GM15510 (cell line): ENCODE data around the gene WNT2.

Source experiments
- POLR2A ChIP-seq: IDR thresholded peaks from 3 replicates; pipeline ENCODE4 v1.6.1; 2011; ENCODE audit warnings: borderline replicate concordance; ENCODE audit not compliant: insufficient read length; ENCODE audit errors: extremely low read depth

Gene WNT2

DNA sequence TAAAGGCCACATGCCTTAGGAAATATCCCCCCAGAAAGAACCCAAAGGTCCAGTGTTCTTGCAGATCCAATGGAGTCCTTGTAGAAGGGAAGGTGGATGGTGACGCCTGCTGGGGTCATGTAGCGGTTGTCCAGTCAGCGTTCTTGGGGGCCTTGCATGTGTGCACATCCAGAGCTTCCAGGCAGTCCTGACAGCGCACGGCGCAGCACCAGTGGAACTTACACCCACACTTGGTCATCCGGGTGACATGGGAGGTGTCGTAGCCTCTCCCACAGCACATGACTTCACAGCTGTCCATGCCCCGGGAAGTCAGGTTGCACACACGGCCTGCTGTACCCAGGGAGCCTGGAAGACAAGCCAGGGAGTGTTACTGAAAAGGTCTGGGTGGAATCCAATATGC is 44.8 kb downstream of the WNT2 start:
- no peak for TF ChIP-seq POLR2A

DNA sequence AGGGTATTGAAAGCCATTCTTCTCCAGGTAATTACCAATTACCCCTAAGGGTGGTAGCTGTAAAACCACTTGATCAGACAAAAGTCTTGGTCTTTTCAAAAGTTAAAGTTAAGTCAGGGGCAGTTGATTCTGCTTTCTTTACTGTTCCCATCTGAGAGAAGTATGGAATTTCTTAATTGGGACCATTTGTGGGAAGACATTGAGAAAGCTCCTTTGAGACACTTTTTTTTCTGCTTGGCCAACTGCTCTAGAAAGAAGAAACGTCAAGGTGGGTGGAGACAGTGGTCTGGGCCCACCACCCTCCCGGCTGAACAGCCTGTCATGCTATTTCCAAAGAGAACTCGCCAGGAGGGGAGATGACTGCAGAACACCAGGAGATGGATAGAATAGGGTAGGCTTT is 45.3 kb downstream of the WNT2 start:
- TF ChIP-seq POLR2A = no peak

DNA sequence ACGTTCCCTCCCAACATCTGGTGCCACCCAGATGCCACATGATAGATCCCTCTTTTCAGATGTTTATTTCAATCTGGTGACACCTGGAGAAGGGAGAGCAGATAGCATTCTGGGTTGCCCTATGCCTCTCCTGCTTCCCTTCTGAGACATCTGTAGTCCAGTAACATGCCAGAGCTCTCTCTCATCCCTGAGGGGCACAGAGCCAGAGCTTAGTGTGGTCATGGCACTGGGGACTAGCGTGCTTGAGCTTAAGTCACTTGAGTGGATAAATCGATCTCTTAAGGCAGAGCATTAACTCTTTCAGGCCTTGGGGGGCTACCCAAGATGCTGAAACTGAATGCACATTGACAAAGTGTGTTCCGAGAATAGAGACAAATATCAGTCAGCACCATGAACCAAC is 47.9 kb downstream of the WNT2 start:
- no peak for TF ChIP-seq POLR2A

- TF ChIP-seq POLR2A = no peak
Measured at GRCh38 chr7:117273814-117274225, 49.0 kb downstream of the WNT2 start.

- no peak for TF ChIP-seq POLR2A
Measured at GRCh38 chr7:117273325-117273724, 49.5 kb downstream of the WNT2 start.

DNA sequence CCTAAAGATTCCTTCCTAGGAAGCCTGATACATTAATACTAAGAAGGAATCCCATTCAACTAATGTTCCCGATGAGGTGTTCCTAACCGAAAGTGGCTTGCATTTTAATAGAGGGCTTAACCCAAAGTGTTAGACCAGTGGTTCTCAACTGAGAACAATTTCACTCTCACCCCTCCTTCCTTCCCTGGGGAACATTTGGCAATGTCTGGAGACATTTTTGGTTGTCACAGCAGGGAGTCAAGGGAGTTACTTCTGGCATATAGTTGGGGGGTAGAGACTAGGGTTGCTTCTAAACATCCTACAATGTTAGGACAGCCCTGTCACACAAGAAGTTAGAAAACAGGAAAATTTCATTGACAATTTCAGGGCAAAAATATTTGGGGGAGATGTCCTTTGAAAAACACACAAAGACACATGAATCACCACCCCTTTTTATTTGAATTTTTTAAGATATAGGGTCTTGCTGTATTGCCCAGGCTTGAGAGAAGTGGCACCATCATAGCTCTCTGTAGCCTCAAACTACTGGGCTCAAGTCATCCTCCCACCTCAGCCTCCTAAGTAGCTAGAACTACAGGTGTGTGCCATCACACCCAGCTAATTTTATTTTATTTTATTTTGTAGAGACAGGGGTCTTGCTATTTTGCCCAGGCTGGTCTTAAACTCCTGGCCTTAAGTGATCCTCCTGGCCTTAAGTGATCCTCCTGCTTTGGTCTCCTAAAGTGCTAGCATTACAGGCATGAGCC is 50.7 kb downstream of the WNT2 start:
- TF ChIP-seq POLR2A = no peak

DNA sequence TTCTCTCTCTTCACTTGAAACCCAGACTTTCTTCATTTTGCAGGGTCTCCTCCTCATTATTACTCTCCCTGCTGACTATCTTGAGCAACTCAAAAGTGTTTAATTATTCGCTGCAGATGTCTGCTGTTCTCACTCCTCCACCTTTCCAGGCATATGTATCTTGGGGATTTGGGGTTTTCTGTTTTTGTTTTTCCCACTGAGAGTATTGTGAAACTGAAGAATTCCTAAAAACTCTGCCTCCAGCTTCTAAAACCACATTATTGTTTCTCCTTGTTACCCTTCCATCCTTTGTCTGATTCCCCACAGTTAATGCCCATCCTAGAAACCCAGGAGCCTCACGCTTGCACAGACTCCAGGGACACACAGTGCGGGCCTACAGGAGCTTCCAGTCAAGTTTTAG is 51.3 kb downstream of the WNT2 start:
- no peak for TF ChIP-seq POLR2A

DNA sequence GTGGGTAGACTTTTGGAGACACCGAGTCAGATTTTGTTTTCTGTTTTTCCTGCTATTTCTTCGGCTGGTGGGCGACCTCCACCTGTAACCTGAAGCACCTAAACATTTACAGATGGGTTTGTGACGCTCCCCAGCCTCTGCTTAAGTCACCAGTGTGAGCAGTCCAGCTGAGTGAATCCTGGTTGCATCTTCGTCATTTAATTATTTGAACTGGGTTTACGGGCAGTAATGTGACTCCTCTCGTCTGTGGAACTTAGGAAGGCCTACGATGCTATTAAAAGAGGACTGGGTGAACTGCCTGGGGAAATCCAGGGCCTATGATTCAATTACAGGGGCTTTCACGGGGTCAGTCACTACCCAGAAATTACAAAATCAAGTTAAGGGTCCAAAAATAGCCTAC is 52.5 kb downstream of the WNT2 start:
- no peak for TF ChIP-seq POLR2A

DNA sequence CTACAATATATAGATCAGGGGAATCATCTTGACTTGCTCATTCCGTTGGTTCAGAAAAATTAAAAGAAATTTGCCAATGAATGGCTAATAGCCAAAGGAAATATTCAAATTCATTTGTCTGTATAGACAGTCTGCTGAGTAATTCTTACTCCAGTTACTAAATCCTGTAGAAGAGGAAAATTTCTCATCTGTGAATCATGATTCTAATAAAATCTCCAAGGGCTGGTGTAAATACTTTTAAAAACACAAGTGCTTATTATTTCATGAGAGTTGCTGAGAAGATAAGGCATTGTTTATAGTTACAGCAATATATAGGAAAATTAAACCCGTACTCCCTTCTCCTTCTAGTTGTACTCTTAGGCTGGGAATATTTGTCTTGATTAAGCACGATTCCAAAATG is 53.0 kb downstream of the WNT2 start:
- no peak for TF ChIP-seq POLR2A

DNA sequence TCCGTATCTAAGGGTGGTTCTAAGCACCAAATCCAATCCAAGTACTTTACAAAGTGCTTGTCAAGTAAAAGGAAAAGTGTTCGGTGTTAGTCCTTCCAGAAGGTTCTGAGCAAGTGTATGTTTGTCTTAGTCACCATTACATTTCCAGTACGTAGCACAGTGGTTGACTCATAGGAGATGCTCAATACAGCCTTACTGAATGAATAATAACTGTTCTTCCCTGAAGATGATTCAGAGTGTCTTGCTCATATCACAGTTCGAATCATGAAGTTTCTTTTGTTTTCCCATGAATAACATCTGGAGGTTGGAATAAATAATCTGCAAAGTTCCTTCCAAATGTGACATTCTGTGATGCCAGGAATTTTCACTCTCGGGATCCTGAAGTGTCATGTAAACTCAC is 53.4 kb downstream of the WNT2 start:
- no peak for TF ChIP-seq POLR2A

GRCh38 chr7:117264716-117265115 is 58.1 kb downstream of the WNT2 start:
- no peak for TF ChIP-seq POLR2A

- TF ChIP-seq POLR2A = no peak
Measured at GRCh38 chr7:117262546-117262945, 60.3 kb downstream of the WNT2 start.

GRCh38 chr7:117259615-117260014 is 63.2 kb downstream of the WNT2 start:
- TF ChIP-seq POLR2A = no peak

DNA sequence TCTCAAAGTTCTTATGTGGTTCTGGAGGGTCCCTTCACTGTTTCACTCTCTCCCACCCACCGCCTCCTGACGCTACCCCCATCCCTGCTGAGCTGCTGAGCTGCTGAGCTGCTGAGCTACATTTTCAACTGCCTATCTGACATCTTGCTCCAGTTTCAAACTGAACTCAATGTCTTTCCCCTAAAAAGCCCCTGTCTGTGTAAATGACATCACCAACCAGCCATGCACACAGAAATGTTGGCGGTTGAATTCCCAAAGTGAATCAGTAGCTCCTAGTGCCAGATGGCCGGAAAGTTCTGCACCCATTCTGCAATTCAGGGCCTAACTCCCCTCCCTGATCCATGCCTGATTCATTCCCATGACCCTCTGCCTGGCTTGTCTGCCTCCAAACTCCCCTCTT is 71.2 kb downstream of the WNT2 start:
- TF ChIP-seq POLR2A = no peak

DNA sequence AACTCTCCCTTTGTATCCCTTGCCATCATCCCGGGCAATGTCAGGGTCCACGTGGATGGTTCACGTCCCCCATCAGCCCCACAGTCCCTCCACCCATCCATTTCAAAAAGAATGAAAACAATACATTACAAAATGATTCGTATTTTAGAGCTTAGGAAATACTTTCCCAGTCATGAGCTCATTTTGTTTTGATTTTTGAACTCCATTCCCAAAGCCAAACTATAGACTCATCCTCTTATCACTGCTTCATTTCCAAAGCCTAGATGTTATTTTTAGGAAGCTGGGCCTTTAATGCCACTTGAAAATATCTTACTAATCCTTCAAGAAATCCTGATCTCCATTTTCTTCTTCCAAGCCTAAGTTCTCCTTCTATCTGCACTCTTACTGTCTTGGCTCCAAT is 72.1 kb downstream of the WNT2 start:
- no peak for TF ChIP-seq POLR2A

GRCh38 chr7:117250245-117250644 is 72.6 kb downstream of the WNT2 start:
- TF ChIP-seq POLR2A = no peak

DNA sequence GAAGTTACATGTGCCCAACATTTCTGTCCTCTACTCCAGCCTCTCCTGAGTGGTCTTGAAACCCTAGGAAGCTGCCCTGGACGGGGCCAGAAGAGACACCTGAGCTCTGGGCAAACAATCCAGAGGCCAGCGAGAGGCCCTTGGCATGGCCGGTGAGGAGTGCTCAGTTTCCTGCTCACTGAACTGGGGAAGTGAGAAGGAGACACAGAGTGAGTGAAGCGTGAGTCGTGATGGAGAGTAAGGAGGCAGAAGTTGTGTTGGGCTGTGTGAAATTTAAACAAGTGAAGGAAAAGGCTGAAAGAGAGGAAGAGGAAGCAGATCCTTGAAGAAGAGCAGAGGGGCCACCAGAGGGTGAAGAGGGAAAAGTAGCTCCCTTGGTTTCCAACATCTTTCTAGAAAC is 73.2 kb downstream of the WNT2 start:
- TF ChIP-seq POLR2A = no peak

- no peak for TF ChIP-seq POLR2A
Measured at GRCh38 chr7:117248829-117249228, 74.0 kb downstream of the WNT2 start.

DNA sequence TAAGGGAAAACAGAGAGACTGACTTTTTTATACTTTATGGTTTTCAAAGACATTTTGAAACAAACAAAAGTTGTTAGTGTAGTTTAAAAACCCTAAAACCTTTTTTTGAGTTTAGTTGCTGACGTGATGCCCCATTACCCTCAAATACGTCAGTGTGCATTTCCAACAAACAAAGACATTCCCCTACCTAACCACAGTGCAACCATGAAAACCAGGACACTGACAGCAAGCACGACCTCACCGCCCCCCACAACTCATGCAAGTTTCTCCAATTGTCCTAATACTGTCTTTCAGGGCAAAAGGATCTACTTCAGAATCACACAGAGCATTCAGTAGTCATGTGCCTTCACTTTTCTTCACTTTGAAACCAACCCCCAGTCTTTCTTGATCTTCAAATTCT is 75.0 kb downstream of the WNT2 start:
- TF ChIP-seq POLR2A = no peak
